NOMO-1 treated with DMSO at 0.1 percent for 48 hours (cell line): ENCODE measurements around the gene KIDINS220.

Experiments
- DNase-seq: peaks from one replicate; lab custom pipeline; 2025; ENCODE audit not compliant: unreplicated experiment; lab: John Stamatoyannopoulos, UW

Gene KIDINS220

DNA sequence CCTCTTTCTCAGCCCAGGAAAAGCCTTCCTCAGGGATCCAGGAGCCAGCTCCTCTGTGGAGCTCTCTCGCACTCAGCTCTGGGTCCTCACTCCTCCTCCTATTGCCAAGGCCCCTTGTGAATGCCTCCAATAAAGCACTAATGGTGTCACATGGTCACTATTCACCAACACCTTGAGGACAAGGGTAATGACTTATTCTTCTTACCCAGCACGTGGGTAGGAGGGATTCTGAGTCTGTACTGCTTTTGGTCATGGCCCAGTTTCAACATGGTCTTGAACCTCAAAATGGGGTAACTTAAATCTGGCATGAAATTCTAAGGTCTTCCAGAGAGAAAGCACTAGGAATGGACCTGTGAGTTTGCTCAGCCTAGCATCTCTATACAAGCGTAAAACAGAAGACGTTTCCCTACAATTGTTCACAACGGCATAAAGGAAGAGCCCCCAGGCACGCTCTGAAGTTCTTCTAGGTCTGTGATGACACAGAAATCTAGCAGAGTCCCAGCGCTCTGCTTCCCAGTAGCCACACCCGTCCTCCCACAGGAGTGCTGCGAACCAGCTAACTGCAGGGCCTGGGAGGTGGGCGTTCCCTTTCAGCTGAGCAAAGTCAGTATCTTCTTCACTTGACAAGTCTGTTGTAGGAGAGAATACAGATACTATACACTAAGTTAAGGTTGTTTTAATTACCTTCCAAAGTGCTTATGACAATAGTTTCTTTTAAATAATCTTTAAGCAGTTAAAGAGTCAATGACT is 14.6 kb upstream of the KIDINS220 start:
- DNase-seq, result no peak

GRCh38 chr2:8850845-8851487 is 13.6 kb upstream of the KIDINS220 start:
- no peak for DNase-seq

GRCh38 chr2:8849327-8849726 is 11.9 kb upstream of the KIDINS220 start:
- DNase-seq, result no peak

DNA sequence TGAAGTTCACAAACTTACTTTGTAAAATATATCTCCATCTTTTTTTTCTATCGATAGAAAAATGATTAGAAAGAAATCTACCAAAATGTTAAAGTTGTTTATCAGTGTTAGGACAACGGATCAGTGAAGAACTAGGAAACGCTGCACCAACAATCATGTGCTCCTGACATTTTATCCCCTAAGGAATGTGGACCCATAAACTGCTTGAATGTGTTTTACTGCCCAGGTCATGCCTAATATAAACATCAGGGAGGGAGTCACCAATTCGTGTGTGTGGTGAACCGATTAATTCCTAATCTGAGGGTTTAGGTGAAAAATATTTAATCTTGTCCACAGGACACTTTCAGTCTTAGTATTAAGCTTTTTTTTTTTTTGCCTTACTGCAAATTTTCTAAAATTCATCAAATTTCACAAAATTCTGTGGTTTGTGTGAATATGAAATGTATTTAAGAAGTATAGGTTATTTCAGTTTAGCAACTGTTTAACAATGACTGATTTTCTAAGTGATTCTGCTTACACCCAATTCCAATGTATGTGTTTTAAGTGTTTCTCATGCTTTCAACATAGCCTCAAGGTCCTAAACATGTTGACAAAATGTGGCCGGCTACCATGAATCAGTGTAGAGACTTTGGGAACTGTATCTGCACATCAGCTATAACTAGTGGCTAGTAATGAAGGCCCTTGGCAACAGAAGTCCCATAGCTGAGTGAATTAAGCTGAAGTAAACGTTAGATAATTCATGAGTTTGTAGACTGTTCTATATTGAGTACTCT is 11.1 kb upstream of the KIDINS220 start:
- DNase-seq, result no peak

GRCh38 chr2:8847400-8847799 is 10.0 kb upstream of the KIDINS220 start:
- no peak for DNase-seq

GRCh38 chr2:8841932-8842331 is 4.5 kb upstream of the KIDINS220 start:
- DNase-seq, result peak; percentile 64

DNA sequence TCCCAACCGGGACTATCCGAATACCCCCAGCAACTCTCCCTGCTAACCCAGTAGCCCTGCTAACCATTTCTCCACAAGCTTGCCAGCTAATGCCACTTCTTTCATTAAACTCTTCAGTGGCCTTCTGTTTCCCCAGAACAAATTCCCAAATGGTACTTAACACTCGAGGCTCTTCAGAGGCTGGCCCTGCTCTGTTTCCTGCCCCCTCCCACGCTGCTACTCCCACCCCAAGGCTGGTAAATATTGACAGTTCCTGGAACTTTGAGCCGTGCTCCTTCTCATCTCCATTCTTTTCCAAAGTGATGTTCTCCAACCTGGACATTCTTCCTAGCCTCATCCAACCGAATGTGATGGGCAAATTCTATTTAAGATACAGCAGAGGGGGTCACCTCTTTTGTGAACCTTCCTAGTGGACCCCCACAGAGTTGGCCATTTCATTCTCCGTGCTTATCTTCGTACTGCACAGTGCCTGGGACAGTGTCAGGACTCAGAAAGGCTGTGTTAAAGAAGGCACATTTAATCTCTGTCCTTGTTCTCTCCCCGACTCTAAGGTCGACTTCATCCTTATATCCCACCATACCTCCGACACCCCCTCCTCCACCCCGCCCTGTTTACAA is 3.2 kb upstream of the KIDINS220 start:
- DNase-seq, result no peak

DNA sequence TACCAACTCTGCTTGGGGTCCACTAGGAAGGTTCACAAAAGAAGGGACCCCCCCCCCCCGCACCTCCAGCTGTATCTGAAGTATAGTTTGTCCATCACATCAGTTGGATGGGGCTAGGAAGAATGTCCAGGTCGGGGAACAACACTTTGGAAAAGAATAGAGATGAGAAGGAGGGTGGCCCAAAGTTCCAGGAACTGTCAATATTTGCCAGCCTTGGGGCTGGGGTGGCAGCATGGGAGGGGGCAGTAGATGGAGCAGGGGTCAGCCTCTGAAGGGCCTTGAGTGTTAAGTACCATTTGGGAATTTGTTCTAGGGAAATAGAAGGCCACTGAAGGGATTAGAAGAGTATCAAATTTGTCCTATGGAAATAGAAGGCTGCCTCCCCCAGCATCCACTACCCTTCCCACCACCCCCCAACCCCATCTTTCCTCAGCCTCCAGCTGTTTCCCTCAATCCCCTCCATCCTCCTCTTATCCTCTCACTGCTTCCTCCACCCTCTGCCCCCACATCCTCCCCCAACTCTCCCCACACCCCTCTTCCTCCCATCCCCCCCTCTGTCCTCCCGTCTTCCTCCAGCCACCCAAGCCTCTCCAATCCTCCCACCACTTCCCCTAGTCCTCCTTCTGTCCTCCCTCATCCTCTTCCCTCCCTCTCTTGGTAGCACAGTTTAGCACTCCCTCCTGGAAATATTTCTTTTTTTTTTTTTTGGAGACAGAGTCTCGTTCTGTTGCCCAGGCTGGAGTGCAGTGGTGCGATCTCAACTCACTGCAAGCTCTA is 2.0 kb upstream of the KIDINS220 start:
- no peak for DNase-seq

GRCh38 chr2:8837795-8838140 is 355 bp upstream of the KIDINS220 start:
- no peak for DNase-seq

GRCh38 chr2:8835279-8835678 is 2.1 kb downstream of the KIDINS220 start:
- DNase-seq, result no peak

DNA sequence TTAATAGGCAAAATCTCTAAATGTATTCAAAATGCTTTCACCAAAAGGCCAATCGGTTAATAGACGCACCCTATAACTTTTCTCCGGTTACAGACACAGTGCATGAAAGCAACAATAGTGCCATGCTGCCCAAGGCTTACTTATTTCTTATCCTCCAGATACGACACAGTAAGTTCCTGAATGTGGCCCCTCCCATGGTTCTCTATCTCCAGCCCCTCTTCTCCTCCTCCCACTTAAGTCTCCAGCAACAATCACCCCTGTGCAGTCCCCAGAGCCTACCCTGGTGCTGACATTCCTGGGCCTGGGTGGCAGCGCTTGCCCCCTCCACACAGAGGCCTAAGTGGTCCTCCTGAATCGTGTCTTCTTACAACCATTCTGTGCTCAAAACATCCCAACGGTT is 3.6 kb downstream of the KIDINS220 start:
- DNase-seq, result no peak

- DNase-seq, result no peak
Measured at GRCh38 chr2:8831516-8831915, 5.9 kb downstream of the KIDINS220 start.

GRCh38 chr2:8827729-8828128 is 9.7 kb downstream of the KIDINS220 start:
- DNase-seq, result no peak

GRCh38 chr2:8822218-8822617 is 15.2 kb downstream of the KIDINS220 start:
- peak; percentile 40 for DNase-seq

DNA sequence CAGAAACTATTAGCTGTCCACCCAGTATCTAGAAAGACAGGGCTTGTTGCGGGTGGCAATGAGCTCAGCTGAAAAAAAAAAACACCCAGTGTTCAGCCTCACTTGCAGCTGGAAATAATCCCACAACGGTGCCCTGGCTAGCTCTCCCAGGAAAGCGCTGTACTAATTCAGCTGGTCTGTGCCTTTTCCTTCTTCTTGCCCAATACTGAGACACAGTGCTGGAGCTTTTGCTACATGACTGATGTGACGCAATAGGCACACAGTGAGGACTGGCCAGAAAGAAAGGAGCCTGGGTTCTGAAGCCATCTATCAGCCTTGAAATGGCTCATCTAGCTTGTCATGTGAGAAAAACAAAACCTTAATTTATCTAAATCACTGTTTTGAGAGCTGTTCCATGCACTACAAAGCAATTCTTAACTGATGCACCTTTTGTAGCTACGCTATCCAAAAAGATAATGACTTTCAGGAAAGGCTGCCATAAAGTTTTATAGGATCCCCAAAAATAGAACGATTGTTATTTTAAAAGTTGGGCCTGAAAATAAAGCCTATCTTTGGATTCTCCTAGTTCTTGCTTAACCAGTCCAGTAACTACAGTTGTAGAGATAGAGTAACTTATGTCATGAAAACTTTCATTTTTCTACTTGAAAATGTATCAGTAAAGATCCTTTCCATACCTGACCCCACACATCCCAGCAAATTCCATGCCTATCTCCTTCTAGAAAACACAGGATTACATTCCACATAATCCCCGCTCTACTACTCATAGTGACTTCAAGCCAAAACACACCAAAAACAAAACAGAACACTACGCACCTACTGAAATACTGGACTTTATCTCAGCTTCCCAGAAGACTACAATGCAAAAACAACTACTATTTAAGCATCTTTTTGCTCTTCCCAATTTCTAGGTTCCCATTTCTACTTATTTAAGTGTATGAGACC is 15.9 kb downstream of the KIDINS220 start:
- peak; percentile 56 for DNase-seq

DNA sequence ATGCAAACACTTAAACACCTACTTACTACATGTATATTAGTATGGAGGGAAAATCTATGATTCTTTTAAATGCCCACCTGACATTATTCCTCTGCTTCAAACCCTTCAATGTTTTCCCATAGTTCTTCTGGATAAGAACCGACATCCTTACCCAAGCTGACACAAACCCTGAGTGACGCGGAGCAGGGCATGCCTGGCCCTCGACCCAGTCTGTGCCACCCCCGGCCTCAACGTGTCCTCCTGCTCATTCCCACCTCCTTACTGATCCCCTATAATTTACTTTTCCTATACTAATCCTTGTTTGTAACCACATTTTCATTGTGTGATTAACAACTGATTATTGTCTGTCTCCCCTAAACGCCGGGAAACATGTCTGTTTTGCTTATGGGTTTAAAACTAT is 17.5 kb downstream of the KIDINS220 start:
- DNase-seq, result no peak

GRCh38 chr2:8819194-8819593 is 18.2 kb downstream of the KIDINS220 start:
- no peak for DNase-seq

GRCh38 chr2:8817221-8817620 is 20.2 kb downstream of the KIDINS220 start:
- DNase-seq, result no peak

DNA sequence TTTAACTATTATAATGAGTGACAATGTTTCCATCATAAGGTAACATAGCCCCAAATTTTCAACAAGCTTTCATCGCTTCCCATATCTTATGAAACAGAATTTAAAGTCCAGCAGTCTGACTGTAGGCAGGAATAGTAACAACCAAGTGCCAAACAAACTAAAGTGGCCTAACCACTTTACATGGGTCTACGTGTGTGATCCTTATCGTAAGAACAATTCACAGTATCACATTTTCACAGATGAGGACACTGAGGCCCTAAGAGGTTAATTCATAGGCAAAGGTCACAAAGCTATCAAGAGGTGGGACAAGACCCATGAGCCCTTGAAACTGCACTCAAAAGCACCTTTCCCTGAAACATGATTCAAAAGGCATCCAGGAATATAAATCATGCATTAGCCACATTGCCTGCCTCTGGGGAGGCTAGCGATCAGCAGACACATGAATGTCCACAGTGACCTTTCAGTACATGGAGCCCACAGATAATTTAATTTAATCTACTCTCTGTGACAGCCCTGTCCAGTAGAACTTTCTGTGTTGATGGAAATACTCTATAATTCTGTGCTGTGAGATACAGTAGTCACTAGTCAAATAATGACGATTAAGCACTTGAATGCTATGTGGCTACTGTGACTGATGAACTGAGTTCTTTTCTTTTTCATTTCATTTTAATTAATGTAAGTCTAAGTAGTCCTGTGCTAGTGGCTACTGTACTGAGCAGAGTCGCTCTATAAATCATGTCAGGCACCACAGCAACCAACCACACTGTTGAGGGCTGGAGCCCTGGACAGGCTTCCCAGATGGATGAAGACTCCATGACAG is 30.3 kb downstream of the KIDINS220 start:
- no peak for DNase-seq
